8988T (cell line): Measurements from ENCODE around the gene LDB3.
"Not testable (repeated sequence)": the region's sequence is repeated elsewhere in the genome, so short reads cannot be mapped to it uniquely, and the experiment has no call there.

Experiments
- DNase-seq: peaks from one replicate; pipeline ENCODE4 v3.0.0; 2011

The LDB3 gene

GRCh38 chr10:86708783-86709380 is 40.6 kb downstream of the LDB3 start:
- DNase-seq: no peak

GRCh38 chr10:86709396-86710185 is 41.3 kb downstream of the LDB3 start:
- DNase-seq: no peak

GRCh38 chr10:86710987-86711512 is 42.7 kb downstream of the LDB3 start:
- peak; percentile 97 for DNase-seq

- peak; percentile 85 for DNase-seq
Observed at GRCh38 chr10:86711513-86712316, 43.4 kb downstream of the LDB3 start.

DNA sequence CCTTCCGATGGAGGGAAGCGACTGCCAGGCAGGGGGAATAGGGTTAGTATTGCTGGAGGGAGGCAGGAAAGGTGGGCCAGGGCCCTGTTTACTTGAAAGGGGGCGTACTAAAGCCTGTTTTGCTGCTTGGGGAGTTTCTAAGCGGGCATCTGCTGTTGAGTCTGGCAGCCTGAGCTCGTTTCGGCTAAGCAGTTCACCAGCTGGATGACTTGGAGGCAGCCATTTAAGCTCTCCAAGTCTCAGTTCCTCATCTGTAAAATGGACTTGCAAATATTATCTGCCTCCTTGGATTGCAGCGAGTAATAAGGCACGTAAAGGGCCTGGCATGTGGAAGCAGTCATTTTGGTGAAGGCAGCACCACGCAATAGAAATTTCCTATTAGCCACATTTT is 44.0 kb downstream of the LDB3 start:
- no peak for DNase-seq

- DNase-seq: no peak
Observed at GRCh38 chr10:86715156-86715795, 47.0 kb downstream of the LDB3 start.

- no peak for DNase-seq
Observed at GRCh38 chr10:86715836-86716235, 47.5 kb downstream of the LDB3 start.

GRCh38 chr10:86716466-86716865 is 48.2 kb downstream of the LDB3 start:
- no peak for DNase-seq

DNA sequence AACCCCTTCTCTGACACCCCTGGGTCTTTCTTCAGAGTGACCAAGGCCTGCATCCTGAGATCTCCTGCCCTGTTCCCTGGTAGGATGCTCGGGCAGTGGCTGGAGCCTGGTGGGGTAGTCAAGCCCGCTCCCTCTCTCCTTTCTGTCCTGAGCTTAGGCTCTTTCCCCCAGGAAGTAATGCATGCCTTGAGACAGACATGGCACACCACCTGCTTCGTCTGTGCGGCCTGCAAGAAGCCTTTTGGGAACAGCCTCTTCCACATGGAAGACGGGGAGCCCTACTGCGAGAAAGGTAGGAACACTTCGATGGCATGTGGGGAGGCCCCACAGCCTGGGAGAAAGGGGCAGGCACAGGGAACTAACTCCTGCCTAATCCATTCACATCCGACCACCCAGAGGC is 50.2 kb downstream of the LDB3 start:
- no peak for DNase-seq

DNA sequence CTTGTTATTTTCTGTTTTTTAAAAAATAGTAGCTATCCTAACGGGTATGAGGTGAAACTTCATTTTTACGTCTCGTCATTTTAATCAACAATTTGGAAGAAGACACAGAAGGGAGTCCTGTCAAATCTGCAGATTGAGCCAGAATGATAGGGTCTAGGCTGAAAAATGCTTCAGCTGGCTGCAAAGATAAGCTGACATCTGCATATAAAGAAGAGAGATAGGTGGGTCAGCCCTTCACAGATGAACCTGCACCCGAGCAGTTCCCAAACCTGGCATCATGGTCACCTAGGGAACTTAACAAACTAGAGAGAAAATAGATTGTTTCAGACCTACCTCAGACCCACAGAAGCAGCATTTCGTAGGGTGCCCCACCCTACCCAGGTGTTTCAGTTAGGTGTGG is 52.9 kb downstream of the LDB3 start:
- no peak for DNase-seq

DNA sequence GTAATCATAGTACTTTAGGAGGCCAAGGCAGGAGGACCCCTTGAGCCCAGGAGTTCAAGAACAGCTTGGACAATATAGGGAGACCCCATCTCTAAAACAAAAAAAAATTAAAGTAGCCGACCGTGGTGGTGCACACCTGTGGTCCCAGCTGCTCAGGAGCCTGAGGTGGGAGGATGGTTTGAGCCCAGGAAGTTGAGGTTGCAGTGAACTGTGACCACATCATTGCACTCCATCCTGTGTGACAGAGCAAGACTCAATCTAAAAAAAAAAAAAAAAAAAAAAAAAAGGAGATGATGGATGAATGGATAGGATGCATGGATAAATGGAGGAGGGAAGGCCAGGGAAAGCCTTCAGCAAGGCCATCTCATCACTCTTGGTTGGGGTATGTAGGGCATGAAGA is 54.7 kb downstream of the LDB3 start:
- no peak for DNase-seq

DNA sequence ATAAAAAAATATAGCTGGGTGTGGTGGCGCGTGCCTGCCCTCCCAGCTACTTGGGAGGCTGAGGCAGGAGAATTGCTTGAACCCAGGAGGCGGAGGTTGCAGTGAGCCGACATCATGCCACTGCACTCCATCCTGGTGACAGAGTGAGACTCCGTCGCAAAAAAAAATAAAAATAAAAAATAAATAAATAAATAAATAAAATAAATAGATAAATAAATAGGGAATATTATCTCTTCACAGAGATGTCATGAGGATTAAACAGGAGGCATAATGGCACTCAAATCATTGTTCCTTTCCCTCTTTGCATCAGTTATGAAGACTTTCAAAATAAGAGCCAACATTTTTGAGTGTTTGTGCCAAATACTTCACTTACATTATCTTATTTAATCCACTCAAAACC is 56.1 kb downstream of the LDB3 start:
- no peak for DNase-seq

DNA sequence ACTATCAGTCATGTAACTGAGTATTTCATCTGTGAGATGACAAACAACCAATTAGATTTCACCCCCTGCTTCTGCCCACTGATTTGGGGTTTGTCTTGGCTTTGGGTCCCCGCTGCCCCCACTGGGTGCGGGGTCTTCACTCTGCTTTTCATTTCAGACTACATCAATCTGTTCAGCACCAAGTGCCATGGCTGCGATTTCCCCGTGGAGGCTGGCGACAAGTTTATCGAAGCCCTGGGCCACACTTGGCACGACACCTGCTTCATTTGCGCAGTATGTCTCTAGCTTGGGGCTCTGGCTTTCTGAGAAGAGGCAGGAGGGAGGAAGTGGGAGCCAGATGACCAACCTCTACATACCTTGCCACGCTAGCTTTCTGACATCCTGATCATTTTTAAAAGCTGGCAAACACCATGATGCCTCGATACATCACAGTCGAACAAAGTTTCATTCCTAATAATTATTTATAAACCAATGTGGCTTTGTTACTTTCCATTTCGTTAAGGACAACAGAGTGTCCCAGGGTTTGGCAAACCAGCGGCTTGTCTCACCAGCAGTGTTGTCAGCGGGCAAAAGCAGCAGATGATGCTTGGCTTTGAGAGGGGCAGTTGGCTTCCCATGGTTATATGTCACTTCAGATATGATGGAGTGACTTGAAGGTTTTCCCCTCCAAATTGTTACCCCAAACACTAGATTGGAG is 57.8 kb downstream of the LDB3 start:
- DNase-seq: no peak

GRCh38 chr10:86726677-86726999 is 58.3 kb downstream of the LDB3 start:
- no peak for DNase-seq

DNA sequence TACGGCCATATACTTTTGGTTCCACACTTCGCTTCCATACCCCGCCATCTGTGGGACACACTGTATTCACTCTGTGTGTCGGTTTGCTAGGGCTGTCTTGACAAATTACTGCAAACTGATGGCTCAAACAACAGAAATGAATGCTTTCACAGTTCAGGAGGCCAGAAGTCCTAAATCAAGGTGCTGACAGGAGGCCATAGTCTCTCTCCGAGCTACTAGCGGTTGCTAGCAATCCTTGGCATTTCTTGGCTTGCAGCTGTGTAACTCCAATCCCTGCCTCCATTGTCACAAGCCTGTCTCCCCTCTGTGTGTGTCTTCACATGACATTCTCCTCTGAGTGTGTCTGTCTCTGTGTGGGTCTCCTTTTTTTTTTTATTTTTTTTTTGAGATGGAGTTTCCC is 59.2 kb downstream of the LDB3 start:
- no peak for DNase-seq

DNA sequence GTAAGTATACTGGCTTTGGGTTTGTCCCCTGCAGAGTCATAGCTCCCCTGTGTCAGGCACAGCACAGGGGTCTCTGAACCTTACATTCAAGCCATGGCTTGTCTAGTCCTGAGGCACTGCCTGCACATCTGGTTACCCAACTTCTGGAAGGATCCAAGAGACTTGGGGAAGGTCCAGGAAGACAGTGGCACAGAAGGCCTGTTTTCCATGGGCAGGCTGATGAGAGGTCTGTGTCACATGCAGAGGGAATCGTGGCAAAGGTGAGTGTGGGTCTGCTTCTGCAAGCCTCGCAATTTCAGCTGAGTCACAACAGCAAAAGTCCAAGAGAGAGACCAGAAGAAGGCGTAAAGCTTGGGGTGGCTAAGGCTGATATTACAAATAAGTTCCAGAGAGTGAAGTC is 59.7 kb downstream of the LDB3 start:
- no peak for DNase-seq

- DNase-seq: no peak
Observed at GRCh38 chr10:86729677-86730076, 61.4 kb downstream of the LDB3 start.

- no peak for DNase-seq
Observed at GRCh38 chr10:86730227-86730626, 61.9 kb downstream of the LDB3 start.

- DNase-seq: no peak
Observed at GRCh38 chr10:86732771-86733170, 64.5 kb downstream of the LDB3 start.

DNA sequence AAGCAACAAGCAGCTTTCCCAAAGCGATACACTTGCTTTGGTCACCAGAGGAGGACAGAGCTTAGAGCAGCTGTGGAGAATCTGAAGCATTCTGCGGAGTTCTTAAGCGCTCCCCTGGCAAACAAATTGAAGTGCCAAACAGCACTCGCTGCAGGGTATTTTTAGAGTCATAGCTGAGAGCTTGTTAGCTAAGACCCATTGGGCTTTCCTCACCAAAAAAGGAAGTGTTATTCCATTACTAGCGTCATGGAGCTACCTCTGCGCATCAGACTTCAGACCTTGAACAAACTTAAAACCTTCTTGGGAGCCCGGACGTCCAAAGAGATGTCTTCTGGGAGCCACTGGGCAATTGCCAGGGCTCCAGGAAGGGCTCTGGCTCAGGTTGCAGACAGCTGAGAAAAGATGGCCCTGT is 65.0 kb downstream of the LDB3 start:
- no peak for DNase-seq

DNA sequence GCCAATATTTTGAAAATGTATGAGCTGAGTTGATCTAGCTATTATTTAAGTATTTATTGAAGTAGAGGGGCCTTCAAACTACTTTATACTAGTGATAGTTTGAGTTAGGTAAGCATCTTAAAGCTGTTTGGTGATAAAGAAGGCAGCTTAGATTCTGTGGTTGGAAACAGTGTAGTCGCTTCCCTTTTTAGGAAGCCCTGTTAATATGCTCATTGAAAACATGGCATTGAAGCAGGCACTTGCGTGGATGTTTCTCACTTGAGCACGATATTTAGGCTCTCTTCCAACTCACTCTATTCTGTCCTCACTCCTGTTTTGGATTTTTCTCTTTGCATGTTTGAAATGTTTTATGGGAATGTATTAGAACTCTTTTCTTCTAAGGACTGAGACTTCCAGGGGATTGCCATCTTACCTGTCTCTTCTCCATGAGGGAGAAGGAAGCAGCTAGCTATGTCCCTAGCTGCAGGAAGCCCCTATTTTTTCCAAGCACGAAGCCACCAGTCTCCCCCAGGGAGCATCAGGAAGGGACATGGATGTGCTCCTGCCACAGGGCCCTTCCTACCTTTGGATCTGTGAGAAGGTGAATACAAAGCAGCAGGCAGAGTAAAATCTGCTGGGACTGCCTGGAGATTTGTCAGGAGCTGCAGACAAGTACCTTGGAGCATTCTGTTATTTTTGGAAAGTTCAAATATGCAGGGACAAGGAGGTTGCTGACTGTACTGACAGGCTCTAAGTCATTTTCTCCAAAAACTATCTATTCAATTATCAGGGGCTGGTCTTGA is 66.1 kb downstream of the LDB3 start:
- DNase-seq: no peak

DNA sequence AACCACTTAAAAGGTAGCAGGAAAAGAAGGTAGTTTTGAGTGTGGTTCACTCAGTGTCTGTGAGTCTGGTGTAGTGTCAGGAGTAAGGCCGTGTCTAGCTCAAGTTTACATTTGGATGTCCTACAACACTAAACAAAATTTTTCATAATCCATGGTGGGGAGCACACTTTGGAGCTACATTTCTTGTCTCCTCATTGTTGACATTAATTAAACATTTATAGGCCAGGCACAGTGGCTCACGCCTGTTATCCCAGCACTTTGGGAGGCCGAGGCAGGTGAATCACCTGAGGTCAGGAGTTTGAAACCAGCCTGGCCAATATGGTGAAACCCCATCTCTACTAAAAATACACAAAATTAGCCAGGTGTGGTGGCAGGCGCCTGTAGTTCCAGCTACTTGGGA is 67.0 kb downstream of the LDB3 start:
- not testable (repeated sequence) for DNase-seq
